Upper lobe of right lung (tissue), 1 donor: ENCODE measurements around the gene ING5. TPM values are rescaled to one million over a fixed set of nuclear protein-coding genes. Genes with fewer than 3 reads are reported as not detected.

Experiments used
- ATAC-seq: fragments of 200-7000 bp; cut with Tn5 transposase; one replicate; pipeline ENCODE4 v1.9.1; 2020; ENCODE audit warnings: mild to moderate bottlenecking, moderate library complexity
- DNase-seq: peaks from one replicate; pipeline ENCODE4 v3.0.0-alpha.2; 2020
- H3K27ac ChIP-seq: fragments of 200-600 bp; one replicate; pipeline ENCODE4 v1.8.0; 2022
- H3K27me3 ChIP-seq: fragments of 200-600 bp; one replicate; pipeline ENCODE4 v1.8.0; 2022; ENCODE audit warnings: mild to moderate bottlenecking
- H3K36me3 ChIP-seq: fragments of 200-600 bp; one replicate; pipeline ENCODE4 v1.8.0; 2022
- H3K4me1 ChIP-seq: fragments of 200-600 bp; one replicate; pipeline ENCODE4 v1.8.0; 2022
- H3K4me3 ChIP-seq: fragments of 200-600 bp; one replicate; pipeline ENCODE4 v1.8.0; 2022; ENCODE audit warnings: mild to moderate bottlenecking
- H3K9me3 ChIP-seq: fragments of 200-600 bp; one replicate; pipeline ENCODE4 v1.8.0; 2022
- intact Hi-C: fragments of 100-400 bp; cut with DNase I; formaldehyde crosslinking; loops from one replicate; pipeline ENCODE4 v1.11.0; 2022
- total RNA-seq: library from RNA; stranded (reverse); fragmentation: NEBNext Ultra II Directional; extraction: Animal tissue kit (Norgen Biotek cat#: 25700); gene quantifications from one replicate; pipeline ENCODE4 v1.2.1, GENCODE V29; 2021
- TF ChIP-seq, protein P1 (sequence below): fragments of 200-600 bp; IDR thresholded peaks from one replicate; pipeline ENCODE4 v1.8.0; 2022; ENCODE audit warnings: antibody characterized with exemption
- donor health status: DM: no; HTN: yes; CAD: no; lungs with severe emphysema.

Gene ING5
- total RNA-seq, 1 donor from 2014 or later: 36.5 TPM

DNA sequence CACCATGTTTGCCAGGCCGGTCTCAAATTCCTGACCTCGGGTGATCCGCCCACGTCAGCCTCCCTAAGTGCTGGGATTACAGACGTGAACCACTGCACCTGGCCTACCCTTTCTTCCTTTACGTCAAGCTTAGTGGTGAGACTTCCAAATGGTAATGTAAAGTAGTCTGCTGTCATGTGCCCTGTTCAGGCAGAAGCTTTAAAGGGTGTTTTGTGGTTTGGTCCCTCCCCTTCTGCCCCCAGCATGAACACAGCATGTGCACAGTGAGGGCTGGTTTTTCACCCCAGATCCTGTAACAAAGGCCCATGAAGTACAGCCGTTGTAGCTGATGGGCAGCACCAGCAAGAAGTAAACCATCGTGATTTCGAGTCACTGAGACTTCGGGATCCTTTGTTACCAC is 12.5 kb upstream of the ING5 start:
- peaks cover 28% of the 10 kb centered on the region for H3K36me3 ChIP-seq
- TF ChIP-seq, protein P1, sequence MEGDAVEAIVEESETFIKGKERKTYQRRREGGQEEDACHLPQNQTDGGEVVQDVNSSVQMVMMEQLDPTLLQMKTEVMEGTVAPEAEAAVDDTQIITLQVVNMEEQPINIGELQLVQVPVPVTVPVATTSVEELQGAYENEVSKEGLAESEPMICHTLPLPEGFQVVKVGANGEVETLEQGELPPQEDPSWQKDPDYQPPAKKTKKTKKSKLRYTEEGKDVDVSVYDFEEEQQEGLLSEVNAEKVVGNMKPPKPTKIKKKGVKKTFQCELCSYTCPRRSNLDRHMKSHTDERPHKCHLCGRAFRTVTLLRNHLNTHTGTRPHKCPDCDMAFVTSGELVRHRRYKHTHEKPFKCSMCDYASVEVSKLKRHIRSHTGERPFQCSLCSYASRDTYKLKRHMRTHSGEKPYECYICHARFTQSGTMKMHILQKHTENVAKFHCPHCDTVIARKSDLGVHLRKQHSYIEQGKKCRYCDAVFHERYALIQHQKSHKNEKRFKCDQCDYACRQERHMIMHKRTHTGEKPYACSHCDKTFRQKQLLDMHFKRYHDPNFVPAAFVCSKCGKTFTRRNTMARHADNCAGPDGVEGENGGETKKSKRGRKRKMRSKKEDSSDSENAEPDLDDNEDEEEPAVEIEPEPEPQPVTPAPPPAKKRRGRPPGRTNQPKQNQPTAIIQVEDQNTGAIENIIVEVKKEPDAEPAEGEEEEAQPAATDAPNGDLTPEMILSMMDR: no peak
- intact Hi-C loops: no loop called here

GRCh38 chr2:241690202-241690717 is 11.6 kb upstream of the ING5 start:
- peaks cover 19% of the 10 kb centered on the region for H3K4me1 ChIP-seq
- ATAC-seq: no peak
- no peaks in the 10 kb centered on the region for H3K27me3 ChIP-seq
- no peak overlapping the region for H3K4me3 ChIP-seq
- peaks cover 34% of the 10 kb centered on the region for H3K36me3 ChIP-seq
- no peak overlapping the region for H3K27ac ChIP-seq
- DNase-seq: no peak
- no peaks in the 10 kb centered on the region for H3K9me3 ChIP-seq
- intact Hi-C loops: no loop called here
- TF ChIP-seq, protein P1: no peak

More for the DNA sequence above, 12.5 kb upstream of the ING5 start:
- no peak for ATAC-seq
- no peak overlapping the region for H3K4me3 ChIP-seq
- H3K9me3 ChIP-seq: no peaks in the 10 kb centered on the region
- no peak for DNase-seq
- H3K27me3 ChIP-seq: no peaks in the 10 kb centered on the region
- H3K4me1 ChIP-seq: peaks cover 19% of the 10 kb centered on the region
- no peak overlapping the region for H3K27ac ChIP-seq

GRCh38 chr2:241692448-241692847 is 9.4 kb upstream of the ING5 start:
- H3K27me3 ChIP-seq: no peaks in the 10 kb centered on the region
- H3K4me3 ChIP-seq: no peak overlapping the region
- TF ChIP-seq, protein P1: no peak
- ATAC-seq (no peak), DNase-seq (no peak)
- H3K4me1 ChIP-seq: peaks cover 13% of the 10 kb centered on the region
- H3K9me3 ChIP-seq: no peaks in the 10 kb centered on the region
- intact Hi-C loops: no loop called here
- H3K36me3 ChIP-seq: peaks cover 34% of the 10 kb centered on the region
- no peak overlapping the region for H3K27ac ChIP-seq

GRCh38 chr2:241695651-241696050 is 6.2 kb upstream of the ING5 start:
- intact Hi-C loops: no loop called here
- TF ChIP-seq, protein P1: no peak
- Histone ChIP-seq H3K36me3 (peaks cover 23% of the 10 kb centered on the region), H3K4me1 (no peaks in the 10 kb centered on the region), H3K9me3 (no peaks in the 10 kb centered on the region), H3K27me3 (no peaks in the 10 kb centered on the region), H3K4me3 (no peak overlapping the region), H3K27ac (no peak overlapping the region)
- no peak for ATAC-seq
- no peak for DNase-seq

GRCh38 chr2:241701149-241701398 is 765 bp upstream of the ING5 start:
- peaks cover 7% of the 10 kb centered on the region for H3K36me3 ChIP-seq
- H3K9me3 ChIP-seq: no peaks in the 10 kb centered on the region
- H3K27ac ChIP-seq: peak overlapping the region; percentile 95
- no peak for ATAC-seq
- TF ChIP-seq, protein P1: peak; percentile 45
- H3K4me3 ChIP-seq: peak overlapping the region; percentile 81
- no peaks in the 10 kb centered on the region for H3K27me3 ChIP-seq
- DNase-seq: no peak
- H3K4me1 ChIP-seq: peaks cover 4% of the 10 kb centered on the region
- intact Hi-C loops: no loop called here
